GOT3 (cell line): ENCODE measurements around the gene ZBED1.
"Not testable (repeated sequence)": the region's sequence is repeated elsewhere in the genome, so short reads cannot be mapped to it uniquely, and the experiment has no call there.

ENCODE experiments used
- DNase-seq: peaks from one replicate; lab custom pipeline; 2025; ENCODE audit warnings: mixed read lengths; lab: John Stamatoyannopoulos, UW

The ZBED1 gene

DNA sequence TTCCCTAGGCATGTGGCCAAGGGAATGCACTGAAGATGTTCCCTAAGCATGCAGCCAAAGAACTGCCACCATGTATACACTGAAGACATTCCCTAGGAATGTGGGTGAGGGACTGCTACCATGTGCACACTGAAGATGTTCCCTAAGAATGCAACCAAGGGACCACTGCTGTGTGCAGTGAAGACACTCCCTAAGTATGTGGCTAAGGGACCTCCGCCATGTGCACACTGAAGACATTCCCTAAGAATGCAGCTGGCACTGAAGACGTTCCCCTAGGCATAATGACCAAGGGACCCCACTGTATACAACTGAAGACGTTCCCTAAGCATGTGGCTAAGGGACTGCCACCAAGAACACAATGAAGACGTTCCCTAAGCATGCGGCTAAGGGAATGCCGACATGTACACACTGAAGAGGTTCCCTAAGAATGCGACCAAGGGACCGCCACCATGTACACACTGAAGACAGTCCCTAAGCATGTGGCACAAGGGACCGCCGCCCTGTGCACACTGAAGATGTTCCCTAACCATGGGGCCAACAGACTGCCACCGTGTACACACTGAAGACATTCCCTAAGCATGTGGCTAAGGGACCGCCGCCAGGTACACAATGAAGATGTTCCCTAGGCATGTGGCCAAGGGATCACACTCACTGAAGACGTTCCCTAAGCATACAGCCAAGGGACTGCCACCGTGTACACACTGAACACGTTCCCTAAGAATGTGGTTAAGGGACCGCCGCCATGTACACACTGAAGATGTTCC lies 25.6 kb downstream of the ZBED1 start:
- DNase-seq: no peak

- DNase-seq: no peak
Measured at GRCh38 chrX:2474280-2474962, 26.4 kb downstream of the ZBED1 start.

GRCh38 chrX:2473064-2473463 lies 27.7 kb downstream of the ZBED1 start:
- DNase-seq: not testable (repeated sequence)

DNA sequence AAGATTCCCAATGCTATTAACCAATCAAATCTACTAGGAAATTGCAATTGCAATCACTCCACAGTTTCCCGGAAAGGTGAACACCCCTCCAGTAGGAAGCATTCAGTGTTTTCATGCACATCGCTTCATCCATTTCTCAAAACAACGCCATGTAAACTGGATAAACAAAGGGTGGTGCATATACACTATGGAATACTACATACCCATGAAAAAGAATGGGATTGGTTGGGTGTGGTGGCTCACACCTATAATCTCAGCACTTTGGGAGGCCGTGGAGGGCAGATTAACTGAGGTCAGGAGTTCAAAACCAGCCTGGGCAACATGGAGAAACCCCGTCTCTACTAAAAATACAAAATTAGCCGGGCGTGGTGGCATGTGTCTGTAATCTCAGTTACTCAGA lies 29.1 kb downstream of the ZBED1 start:
- no peak for DNase-seq

DNA sequence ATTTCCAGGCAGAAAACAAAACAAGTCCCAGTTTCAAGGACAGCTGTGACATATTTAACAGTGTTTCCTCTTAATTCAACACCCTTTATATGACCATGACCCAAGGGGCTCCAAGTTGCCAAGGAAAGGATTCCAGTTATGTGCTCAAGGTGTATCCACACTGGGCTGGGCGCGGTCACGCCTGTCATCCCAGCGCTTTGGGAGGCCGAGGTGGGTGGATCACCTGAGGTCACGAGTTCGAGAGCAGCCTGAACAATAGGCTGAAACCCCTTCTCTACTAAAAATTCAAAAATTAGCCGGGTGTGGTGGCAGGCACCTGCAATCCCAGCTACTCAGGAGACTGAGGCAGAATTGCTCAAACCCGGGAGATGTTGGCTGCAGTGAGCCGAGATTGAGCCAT lies 29.6 kb downstream of the ZBED1 start:
- DNase-seq: not testable (repeated sequence)

- not testable (repeated sequence) for DNase-seq
Measured at GRCh38 chrX:2469852-2470251, 30.9 kb downstream of the ZBED1 start.

DNA sequence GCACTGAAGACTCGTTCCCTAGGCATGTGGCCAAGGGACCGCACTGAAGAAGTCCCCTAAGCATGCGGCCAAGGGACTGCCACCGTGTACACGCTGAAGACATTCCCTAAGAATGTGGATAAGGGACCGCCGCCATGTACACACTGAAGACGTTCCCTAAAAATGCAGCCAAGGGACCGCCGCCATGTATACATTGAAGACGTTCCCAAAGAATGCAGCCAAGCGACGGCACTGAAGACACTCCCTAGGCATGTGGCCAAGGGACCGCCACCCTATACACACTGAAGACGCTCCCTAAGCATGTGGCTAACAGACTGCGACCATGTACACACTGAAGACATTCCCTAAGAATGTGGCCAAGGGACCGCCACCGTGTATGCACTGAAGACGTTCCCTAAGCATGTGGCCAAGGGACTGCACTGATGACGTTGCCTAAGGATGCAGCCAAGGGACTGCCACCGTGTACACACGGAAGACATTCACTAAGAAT lies 31.5 kb downstream of the ZBED1 start:
- no peak for DNase-seq

DNA sequence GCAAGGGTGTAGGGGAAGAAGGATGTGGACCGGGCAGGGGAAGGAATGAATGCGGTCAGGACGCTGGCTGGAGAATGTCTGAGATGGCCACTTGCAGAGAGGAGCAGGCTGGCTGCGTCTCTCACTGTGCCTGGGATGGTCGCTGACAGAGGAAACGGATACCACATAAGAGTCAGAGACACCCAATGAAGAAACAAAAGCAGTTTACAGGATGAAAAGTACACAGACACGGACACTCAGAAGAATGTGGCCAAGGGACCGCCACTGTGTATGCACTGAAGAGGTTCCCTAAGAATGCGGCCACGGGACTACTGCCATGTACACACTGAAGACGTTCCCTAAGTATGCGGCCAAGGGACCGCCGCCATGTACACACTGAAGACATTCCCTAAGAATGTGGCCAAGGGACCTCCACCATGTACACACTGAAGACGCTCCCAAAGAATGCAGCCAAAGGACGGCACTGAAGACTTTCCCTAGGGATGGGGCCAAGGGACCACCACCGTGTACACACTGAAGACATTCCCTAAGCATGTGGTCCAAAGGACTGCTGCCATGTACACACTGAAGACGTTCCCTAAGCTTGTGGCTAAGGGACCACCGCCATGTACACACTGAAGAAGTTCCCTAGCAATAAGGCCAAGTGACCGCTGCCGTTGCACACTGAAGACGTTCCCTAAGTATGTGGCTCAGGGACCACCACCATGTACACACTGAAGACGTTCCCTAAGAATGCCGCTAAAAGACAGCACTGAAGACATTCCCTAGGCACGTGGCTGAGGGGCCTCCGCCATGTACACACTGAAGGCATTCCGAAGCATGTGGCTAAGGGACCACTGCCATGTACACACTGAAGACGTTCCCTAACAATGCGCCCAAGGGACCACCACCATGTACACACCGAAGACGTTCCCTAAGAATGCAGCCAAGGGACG lies 32.2 kb downstream of the ZBED1 start:
- DNase-seq: no peak

- DNase-seq: no peak
Measured at GRCh38 chrX:2466876-2467656, 33.7 kb downstream of the ZBED1 start.

- no peak for DNase-seq
Measured at GRCh38 chrX:2464677-2465166, 36.1 kb downstream of the ZBED1 start.

GRCh38 chrX:2463973-2464676 lies 36.7 kb downstream of the ZBED1 start:
- DNase-seq: no peak

DNA sequence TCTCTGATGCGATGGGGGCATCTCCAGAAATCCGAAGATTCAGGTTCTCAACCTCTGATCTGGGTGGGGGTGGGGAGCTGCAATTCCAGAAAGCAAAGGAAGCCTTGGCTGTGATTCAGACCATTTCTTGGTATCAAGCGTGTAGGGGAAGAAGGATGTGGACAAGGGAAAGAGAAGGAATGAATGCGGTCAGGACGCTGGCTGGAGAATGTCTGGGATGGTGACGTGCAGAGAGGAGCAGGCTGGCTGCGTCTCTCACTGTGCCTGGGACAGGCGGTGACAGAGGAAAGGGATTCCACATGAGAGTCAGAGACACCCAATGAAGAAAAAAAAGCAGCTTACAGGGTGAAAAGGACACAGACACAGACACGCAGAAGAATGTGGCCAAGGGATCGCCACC lies 37.3 kb downstream of the ZBED1 start:
- not testable (repeated sequence) for DNase-seq

DNA sequence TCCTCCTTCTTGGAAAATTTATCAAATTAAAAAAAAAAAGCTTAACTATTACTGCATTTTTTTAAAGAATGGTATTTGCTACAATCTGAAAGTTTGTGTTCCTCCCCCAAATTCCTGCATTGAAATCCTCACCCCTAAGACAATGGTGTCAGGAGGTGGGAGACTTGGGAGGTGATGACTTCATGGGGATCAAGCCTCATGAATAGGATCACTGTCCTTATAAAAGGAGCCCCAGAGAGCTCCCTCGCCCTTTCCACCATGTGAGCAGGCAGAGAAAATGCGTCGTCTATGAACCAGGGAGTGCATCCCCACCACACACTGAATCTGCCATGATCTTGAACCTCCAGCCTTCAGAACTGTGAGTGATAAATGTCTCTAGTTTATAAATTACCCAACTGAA lies 38.0 kb downstream of the ZBED1 start:
- DNase-seq: no peak

- DNase-seq: no peak
Measured at GRCh38 chrX:2462074-2462473, 38.7 kb downstream of the ZBED1 start.

DNA sequence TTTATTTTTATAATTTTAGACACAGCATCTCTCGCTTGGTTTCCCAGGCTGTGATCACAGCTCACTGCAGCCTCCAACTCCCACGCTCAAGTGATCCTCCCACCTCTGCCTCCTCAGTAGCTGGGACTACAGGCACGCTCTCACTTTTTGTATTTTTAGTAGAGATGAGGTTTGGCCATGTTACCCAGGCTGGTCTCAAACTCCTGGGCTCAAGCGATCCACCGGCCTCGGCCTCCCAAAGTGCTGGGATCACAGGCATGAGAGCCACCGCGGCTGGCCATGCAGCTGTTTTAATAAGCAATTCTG lies 39.1 kb downstream of the ZBED1 start:
- DNase-seq: no peak

GRCh38 chrX:2460821-2461710 lies 39.7 kb downstream of the ZBED1 start:
- DNase-seq: not testable (repeated sequence)

GRCh38 chrX:2460048-2460447 lies 40.7 kb downstream of the ZBED1 start:
- not testable (repeated sequence) for DNase-seq

GRCh38 chrX:2458309-2458708 lies 42.5 kb downstream of the ZBED1 start:
- DNase-seq: no peak

DNA sequence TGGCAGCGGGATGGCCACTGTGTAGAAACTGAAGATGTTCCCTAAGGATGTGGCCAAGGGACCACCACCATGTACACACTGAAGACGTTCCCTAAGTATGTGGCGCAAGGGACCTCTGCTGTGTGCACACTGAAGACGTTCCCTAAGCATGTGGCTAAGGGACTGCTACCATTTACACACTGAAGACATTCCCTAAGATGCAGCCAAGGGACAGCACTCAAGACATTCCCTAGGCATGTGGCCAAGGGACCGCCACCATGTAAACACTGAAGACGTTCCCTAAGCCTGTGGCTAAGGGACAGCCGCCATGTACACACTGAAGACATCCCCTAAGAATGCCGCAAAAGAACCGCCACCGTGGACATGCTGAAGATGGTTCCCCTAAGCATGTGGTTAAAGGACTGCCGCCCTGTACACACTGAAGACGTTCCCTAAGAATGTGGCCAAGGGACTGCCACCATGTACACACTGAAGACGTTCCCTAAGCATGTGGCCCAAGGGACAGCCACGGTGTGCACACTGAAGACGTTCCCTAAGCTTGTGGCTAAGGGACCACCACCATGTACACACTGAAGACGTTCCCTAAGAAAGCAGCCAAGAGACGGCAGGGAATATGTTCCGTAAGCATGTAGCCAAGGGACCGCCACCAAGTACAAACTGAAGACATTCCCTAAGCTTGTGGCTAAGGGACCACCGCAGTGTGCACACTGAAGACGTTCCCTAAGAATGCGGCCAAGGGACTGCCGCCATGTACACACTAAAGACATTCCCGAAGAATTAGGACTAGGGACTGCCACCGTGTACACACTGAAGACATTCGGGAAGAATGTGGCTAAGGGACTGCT lies 43.3 kb downstream of the ZBED1 start:
- DNase-seq: no peak
